Activated CD8-positive, alpha-beta memory T cell treated with anti-CD3 and anti-CD28 coated beads, Interleukin-2, amount 50 U/mL, for 24 hours (primary cell): ENCODE measurements around the gene KLHL4.
"Not testable (repeated sequence)": the region's sequence is repeated elsewhere in the genome, so short reads cannot be mapped to it uniquely, and the experiment has no call there.

Experiments
- DNase-seq: peaks from one replicate; pipeline ENCODE4 v3.0.0-alpha.2; 2020; ENCODE audit errors: extremely low read depth

KLHL4 gene

DNA sequence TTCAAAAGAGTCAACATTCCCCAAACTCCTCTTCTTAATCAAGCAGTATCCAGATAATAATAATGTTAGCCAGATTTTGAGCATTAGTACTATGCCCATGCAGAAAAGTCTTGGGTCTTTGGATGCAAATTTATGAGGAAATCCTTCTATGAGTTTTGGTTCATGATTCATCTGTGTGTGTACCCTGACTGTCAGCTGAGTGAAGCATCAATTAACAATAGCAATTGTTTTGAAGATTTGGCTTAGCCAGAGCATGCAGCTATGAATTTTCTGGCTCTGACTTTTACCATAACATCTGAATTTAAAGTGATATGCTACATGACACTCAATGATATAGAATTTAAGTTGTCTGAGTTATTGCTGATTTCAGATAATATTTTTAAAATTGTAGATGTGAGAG lies 145.8 kb downstream of the KLHL4 start:
- DNase-seq: no peak

DNA sequence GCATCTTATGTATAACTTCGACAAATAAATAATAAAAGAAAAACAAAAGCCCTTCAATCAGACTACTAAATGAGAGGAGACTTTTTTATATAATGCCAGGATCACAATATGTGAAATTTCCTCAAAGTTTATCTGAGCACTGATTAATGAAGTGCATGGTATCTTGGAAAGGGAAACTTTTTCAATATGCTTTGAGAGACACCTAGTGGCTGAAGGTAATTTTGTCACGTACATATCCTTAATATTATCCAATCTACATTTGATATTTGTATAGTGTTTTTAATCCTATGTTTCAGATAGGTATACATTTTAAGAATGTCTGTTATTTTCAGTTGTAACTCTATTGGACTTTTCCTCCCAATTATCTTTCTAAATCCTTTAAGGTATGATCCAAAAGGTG lies 146.8 kb downstream of the KLHL4 start:
- no peak for DNase-seq

DNA sequence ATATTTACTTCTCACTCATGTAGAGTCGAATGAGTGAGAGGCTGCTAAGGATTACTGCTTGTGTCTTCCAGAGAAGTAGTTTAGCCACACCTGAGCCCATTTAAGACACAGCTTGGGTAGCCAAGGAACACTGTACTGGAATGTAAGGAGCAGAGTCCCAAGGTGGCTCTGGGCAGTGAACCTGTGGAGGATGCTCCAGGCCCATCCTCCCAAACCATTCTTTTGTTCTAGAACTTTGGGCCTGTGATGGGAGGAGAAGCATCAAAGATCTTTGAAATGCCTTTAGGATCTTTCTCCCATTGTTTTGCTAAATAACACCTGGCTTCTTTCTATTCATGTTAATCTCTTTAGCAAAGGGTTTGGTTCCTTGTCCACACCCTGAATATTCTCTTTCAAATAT lies 162.2 kb downstream of the KLHL4 start:
- no peak for DNase-seq

DNA sequence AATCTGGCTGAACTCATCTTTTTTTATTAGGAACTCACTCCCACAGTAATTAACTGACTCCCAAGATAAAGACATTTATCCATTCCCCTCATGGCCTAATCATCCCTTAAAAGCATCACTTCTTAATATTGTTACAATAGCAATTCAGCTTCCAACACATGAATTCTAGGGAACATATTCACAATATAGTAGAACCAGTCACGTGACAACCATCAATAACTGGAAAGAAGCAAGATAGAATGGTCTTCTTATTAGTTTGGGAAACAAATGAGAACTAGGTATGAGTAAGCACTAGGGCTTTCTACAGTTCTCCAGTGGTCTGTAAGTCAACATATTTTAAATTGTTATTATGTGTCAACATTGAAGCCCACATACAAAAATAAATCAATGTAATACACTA lies 170.1 kb downstream of the KLHL4 start:
- DNase-seq: no peak

DNA sequence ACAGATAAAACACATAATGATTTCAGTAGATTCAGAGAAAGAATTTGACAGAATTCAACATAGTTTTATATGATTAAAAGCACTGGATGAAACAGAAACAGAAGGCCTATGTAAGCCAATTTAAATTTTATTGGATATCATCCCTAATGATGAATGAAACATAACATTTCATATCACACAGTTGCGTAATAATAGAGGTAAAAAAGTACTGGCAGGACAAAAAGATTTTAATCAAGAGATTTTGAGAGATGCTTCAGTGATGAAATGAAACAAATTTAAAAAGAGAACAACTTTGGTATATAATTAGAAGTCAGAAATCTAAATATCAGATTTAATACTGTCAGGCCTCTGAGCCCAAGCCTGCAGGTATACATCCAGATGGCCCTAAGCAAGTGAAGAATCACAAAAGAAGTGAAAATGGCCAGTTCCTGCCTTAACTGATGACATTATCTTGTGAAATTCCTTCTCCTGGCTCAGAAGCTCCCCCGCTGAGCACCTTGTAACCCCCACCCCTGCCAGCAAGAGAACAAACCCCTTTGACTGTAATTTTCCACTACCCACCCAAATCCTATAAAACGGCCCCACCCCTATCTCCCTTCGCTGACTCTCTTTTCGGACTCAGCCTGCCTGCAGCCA lies 170.6 kb downstream of the KLHL4 start:
- not testable (repeated sequence) for DNase-seq

DNA sequence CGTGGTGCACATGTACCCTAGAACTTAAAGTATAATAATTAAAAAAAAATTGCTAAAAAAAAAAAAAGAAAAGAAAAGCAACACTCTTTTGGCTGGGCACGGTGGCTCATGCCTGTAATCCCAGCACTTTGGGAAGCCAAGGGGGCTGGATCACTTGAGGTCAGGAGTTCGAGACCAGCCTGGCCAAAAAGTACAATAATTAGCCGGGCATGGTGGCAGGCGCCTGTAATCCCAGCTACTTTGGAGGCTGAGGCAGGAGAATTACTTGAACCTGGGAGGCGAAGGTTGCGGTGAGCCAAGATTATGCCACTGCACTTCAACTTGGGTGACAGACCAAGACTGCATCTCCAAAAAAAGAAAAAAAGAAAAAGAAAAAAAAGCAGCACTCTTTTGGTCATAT lies 171.6 kb downstream of the KLHL4 start:
- not testable (repeated sequence) for DNase-seq

DNA sequence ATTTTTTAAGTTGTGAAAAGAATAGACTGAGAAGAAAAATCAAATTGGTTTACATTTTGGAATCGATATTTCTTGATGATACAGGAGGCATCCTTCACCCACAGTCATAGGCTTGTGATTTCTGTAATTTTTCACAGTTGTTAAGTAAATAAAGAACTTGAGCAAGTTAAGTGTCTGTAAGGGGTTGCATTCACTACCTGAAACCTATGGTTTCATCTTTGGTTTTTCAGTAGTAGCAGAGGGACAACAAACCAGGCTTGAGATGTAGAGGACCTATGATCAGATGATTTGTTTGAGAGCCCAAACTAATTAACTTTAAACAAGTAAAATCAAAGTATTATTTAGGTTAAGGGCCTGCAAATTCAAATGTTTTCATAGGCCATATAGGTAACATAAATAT lies 175.6 kb downstream of the KLHL4 start:
- DNase-seq: no peak

DNA sequence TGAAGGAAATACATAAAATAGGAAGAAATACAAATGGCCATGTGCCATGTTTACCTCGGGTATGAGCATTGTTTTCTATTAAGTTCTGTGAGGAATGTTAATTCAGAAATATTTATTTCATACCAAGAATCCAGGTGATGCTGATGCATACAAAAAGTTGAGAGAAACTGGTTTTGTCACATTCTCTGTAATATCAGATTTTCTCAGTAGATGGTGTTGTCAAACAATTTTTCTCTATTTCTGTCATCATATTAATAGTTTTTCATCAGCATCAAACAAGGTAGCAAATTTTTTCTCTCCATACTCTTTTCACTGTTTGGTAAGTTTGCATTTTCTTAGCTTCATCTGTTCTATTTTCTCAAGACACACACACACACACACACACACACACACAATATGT lies 179.8 kb downstream of the KLHL4 start:
- no peak for DNase-seq

DNA sequence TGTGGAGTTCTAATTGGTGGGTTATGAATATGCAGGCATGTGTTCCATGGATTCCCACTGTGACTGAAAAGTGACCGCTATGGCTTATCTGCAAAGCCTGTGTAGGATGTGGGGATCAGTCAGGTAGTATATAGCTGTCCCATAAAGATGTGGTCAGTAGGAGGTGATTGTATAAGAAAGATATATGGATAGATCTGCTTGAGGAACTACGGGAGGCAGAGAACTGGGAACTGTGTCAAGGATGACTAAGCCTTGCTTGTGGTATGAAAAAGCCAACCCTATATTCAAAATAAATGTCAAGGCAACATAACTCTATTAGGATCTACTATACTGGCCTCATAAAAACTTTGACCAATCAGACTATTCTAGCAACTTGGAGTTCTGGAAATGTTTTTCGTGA lies 185.2 kb downstream of the KLHL4 start:
- DNase-seq: no peak

DNA sequence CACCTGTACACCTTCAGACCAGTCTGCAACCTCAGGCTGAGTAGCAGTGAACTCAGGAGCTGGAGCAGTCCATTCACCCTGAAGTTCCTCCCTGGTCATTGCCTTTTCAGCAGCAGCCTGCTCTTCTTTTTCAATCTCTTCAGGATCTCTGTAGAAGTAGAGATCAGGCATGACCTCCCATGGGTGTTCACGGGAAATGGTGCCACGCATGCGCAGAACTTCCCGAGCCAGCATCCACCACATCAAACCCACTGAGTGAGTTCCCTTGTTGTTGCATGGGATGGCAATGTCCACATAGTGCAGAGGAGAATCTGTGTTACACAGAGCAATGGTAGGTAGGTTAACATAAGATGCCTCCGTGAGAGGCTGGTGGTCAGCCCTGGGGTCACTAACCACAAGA lies 185.9 kb downstream of the KLHL4 start:
- DNase-seq: not testable (repeated sequence)

DNA sequence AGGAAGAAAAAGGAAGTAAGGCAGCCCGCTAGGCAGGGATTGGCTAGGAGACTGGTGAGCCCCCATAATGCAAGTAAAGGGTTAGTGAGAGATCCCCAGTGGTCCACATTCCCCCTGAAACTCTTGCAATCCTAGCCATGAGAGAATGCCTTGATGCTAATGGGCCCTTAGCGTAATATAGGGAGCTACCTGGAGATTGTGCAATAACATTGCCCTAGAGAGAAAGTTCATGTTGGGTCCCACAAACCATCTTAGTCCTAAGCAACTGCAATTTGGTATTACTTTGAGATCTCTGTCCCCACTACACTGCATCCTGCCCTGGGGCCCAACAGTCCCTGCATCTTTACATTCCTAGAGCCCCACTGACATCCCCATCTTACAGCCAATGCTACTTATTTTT lies 188.5 kb downstream of the KLHL4 start:
- DNase-seq: no peak

DNA sequence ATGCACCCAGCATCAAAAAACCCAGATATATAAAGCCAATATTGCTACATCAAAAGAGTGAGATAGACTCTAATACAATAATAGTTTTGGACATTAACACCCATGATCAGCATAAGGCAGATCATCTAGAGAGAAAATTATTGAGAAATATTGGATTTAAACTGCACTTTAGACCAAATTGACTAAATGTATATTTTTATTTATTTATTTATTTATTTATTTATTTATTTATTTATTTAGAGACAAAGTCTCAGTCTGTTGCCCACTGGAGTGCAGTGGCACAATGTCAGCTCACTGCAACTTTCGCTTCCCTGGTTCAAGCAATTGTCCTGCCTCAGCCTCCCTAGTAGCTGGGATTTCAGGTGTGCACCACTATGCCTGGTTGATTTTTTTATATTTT lies 193.0 kb downstream of the KLHL4 start:
- DNase-seq: no peak
